Measurements from ENCODE around the gene SORCS1. TPM values are rescaled to one million over a fixed set of nuclear protein-coding genes. Genes with fewer than 3 reads are reported as not detected.

The SORCS1 gene
- total and polyA plus RNA-seq, 2 of the 8 experiments (the other 6 are each of a cell fraction or from before 2014, with no cell fraction given): 4.1 to 4.6 TPM

- Histone ChIP-seq H3K14ac (ENCODE audit: insufficient read length) (no peak overlapping the region), H3K79me2 (ENCODE audit: control insufficient read depth in 1 of 2, insufficient read depth in 2 of 2, low read length in 2 of 2) (no peaks in the 10 kb centered on the region), H3K56ac (replicated peaks; ENCODE audit: insufficient read length, low read depth, low read length) (no peak overlapping the region), H2AK5ac (ENCODE audit: low read depth, low read length) (no peak overlapping the region), H3K9ac (replicated peaks in 1 of 4; ENCODE audit: extremely low read depth in 1 of 4, low read depth in 3 of 4, low read length in 3 of 4) (no peak overlapping the region), H2AFZ (ENCODE audit: low read length) (no peak overlapping the region), H4K8ac (ENCODE audit: extremely low read depth, insufficient read depth, low read length) (no peak overlapping the region), H3K4me2 (ENCODE audit: insufficient read depth in 1 of 2, low read depth in 2 of 2, low read length in 2 of 2) (no peak overlapping the region), H3K27me3 (replicated peaks in 1 of 4; ENCODE audit: control insufficient read depth in 3 of 4, extremely low read depth in 1 of 4, insufficient read depth in 3 of 4, low read length in 3 of 4) (no peaks in the 10 kb centered on the region), H3K9me3 (ENCODE audit: insufficient read depth in 2 of 2, low read depth in 1 of 2, low read length in 1 of 2) (no peaks in the 10 kb centered on the region), H3K4me3 (ENCODE audit: extremely low read depth in 1 of 4, insufficient read depth in 2 of 4, low read depth in 3 of 4, low read length in 4 of 4) (no peak overlapping the region), H3K23ac (ENCODE audit: insufficient read length) (no peak overlapping the region), H4K91ac (replicated peaks; ENCODE audit: insufficient read length, low read length) (no peak overlapping the region), H3K23me2 (ENCODE audit: low read depth, low read length) (no peaks in the 10 kb centered on the region), H3K79me1 (ENCODE audit: low read depth, low read length) (no peaks in the 10 kb centered on the region), H4K5ac (ENCODE audit: insufficient read length, low read depth, low read length) (no peak overlapping the region), H3K36me3 (ENCODE audit: control insufficient read depth in 2 of 4, insufficient read depth in 4 of 4, low read length in 3 of 4) (no peaks in the 10 kb centered on the region), H3K4ac (replicated peaks; ENCODE audit: insufficient read length, low read depth, low read length) (no peak overlapping the region), H4K20me1 (replicated peaks in 1 of 2; ENCODE audit: control insufficient read depth in 1 of 2, insufficient read depth in 2 of 2, low read length in 2 of 2) (no peaks in the 10 kb centered on the region), H2BK5ac (ENCODE audit: low read depth, low read length) (no peak overlapping the region), H2BK12ac (ENCODE audit: low read depth, low read length) (no peak overlapping the region), H3K27ac (ENCODE audit: low read depth, low read length) (no peak overlapping the region), H2BK20ac (ENCODE audit: low read length) (no peak overlapping the region), H3K4me1 (replicated peaks in 1 of 4; ENCODE audit: control insufficient read depth in 3 of 4, insufficient read depth in 4 of 4, low read length in 3 of 4) (peaks cover 0 to 4% (median 3%) of the 10 kb centered on the region in 4 experiments; a peak in 2 of 7 replicates), H3K18ac (ENCODE audit: extremely low read depth, low read length) (no peak overlapping the region), H2BK120ac (replicated peaks; ENCODE audit: low read depth, low read length) (no peak overlapping the region), H2BK15ac (ENCODE audit: low read length) (no peak overlapping the region)
- ChIA-PET CTCF (ENCODE audit: partially characterized antibody) (interaction anchor here (1.2 kb wide), 1 partner anchor 64 kb away, joined by 3 read pairs; no protein-coding TSS in a partner anchor), POLR2A (ENCODE audit: partially characterized antibody) (no interaction called here)
- FAIRE-seq: no peak
- WGBS, 2 experiments (ENCODE audit: extremely low coverage in 1 of 2, insufficient coverage in 1 of 2, insufficient read length in 1 of 2, insufficient replicate concordance in 2 of 2, low coverage in 1 of 2, low lambda C conversion rate in 2 of 2, missing lambda C conversion rate in 1 of 2): 81% methylated on average over 3 of the region's 3 CpGs; no CpG with 5 or more reads in 1 of the 2 experiments
- no peak for DNase-seq (ENCODE audit: low read depth in 1 of 2, low spot score in 2 of 2)
- TF ChIP-seq EP300 (IDR thresholded peaks at IDR 0.05; ENCODE audit: borderline replicate concordance in 1 of 2, low read depth in 2 of 2, low read length in 2 of 2) (no peak), NRF1 (IDR thresholded peaks at IDR 0.05; ENCODE audit: low read depth, low read length) (no peak), RAD21 (IDR thresholded peaks at IDR 0.05 in 1 of 2, conservative IDR thresholded peaks at IDR 0.05 in 1 of 2; ENCODE audit: low read depth in 2 of 2, low read length in 2 of 2) (no peak), SP4 (IDR thresholded peaks at IDR 0.05; ENCODE audit: low read length) (no peak), POLR2AphosphoS5 (IDR thresholded peaks at IDR 0.05; ENCODE audit: low read depth, low read length) (no peak), HDAC2 (IDR thresholded peaks at IDR 0.05; ENCODE audit: borderline replicate concordance in 1 of 2, low read depth in 2 of 2, low read length in 2 of 2) (no peak), EZH2 (IDR thresholded peaks at IDR 0.05; ENCODE audit: low read depth, low read length, severe bottlenecking) (no peak)
Observed at GRCh38 chr10:107054469-107055156, 109.9 kb downstream of the SORCS1 start.
